Neural crest cell (in vitro differentiated cells): ENCODE data around the gene CLDN14. TPM values are rescaled to one million over a fixed set of nuclear protein-coding genes. Genes with fewer than 3 reads are reported as not detected.

Experiments
- DNase-seq: peaks from one replicate; pipeline ENCODE4 v3.0.0; 2021; ENCODE audit warnings: low read depth, mixed read lengths, low spot score
- H3K27ac Mint-ChIP-seq: one replicate; pipeline ENCODE4 v1.8.0; 2021; ENCODE audit warnings: mild to moderate bottlenecking, mixed read lengths; ENCODE audit not compliant: unreplicated experiment
- H3K27me3 Mint-ChIP-seq: 2 replicates; pipeline ENCODE4 v1.8.0; 2021; ENCODE audit warnings: low read depth, mild to moderate bottlenecking, mixed read lengths
- H3K36me3 Mint-ChIP-seq: 2 replicates; pipeline ENCODE4 v1.8.0; 2021; ENCODE audit warnings: low read depth, mild to moderate bottlenecking, mixed read lengths
- H3K4me1 Mint-ChIP-seq: 2 replicates; pipeline ENCODE4 v1.8.0; 2021; ENCODE audit warnings: mixed read lengths
- H3K4me3 Mint-ChIP-seq: one replicate; pipeline ENCODE4 v1.8.0; 2021; ENCODE audit warnings: mild to moderate bottlenecking, mixed read lengths
- H3K9me3 Mint-ChIP-seq: 2 replicates; pipeline ENCODE4 v1.8.0; 2021; ENCODE audit warnings: mixed read lengths
- CTCF ChIP-seq: fragments of 200-600 bp; sonication (generic); conservative IDR thresholded peaks from 2 replicates; pipeline ENCODE4 v1.5.0; 2021; ENCODE audit warnings: antibody characterized with exemption, mild to moderate bottlenecking
- total RNA-seq: library from RNA; stranded (reverse); gene quantifications from 2 replicates; pipeline ENCODE4 v1.2.1, GENCODE V29; 2021

Gene CLDN14
- total RNA-seq, 1 donor from 2014 or later = not detected

- no peak for TF ChIP-seq CTCF
- DNase-seq = no peak
- no peak overlapping the region for H3K27ac Mint-ChIP-seq
- H3K36me3 Mint-ChIP-seq = no peaks in the 10 kb centered on the region
- peaks cover 6% of the 10 kb centered on the region for H3K4me1 Mint-ChIP-seq
- H3K4me3 Mint-ChIP-seq = no peak overlapping the region
- H3K9me3 Mint-ChIP-seq = no peaks in the 10 kb centered on the region
- no peaks in the 10 kb centered on the region for H3K27me3 Mint-ChIP-seq
These were observed 25.2 kb downstream of the CLDN14 start for GRCh38 chr21:36454706-36455105.

DNA sequence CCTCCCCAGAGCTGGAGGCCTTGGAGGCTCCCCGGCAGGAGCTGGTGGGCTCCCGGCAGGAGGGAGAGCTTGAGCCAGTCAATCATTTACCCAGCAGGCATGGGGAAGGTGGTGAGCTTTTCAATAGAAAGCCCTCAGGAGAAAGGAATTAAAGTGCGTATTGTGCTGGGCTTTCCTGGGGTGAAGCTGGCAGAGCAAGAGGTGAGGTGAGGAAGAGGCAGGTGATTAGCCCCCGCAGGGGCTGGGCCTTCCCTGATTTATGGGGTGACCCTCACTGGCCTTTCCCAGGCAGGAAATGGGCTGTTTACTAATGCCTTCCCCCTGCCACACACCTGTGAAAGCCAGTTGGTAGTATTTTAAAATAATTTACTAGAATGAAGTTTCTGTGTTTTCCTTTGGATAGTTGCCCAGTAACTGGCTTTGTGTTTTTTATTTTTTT is 25.8 kb downstream of the CLDN14 start:
- no peak for DNase-seq
- Mint-ChIP-seq H3K36me3 (no peaks in the 10 kb centered on the region), H3K4me1 (peaks cover 6% of the 10 kb centered on the region), H3K4me3 (no peak overlapping the region), H3K27ac (no peak overlapping the region), H3K27me3 (no peaks in the 10 kb centered on the region), H3K9me3 (no peaks in the 10 kb centered on the region)
- TF ChIP-seq CTCF = no peak

- Mint-ChIP-seq H3K4me3 (no peak overlapping the region), H3K4me1 (peaks cover 6% of the 10 kb centered on the region), H3K36me3 (no peaks in the 10 kb centered on the region), H3K27me3 (no peaks in the 10 kb centered on the region), H3K9me3 (no peaks in the 10 kb centered on the region), H3K27ac (no peak overlapping the region)
- no peak for DNase-seq
- no peak for TF ChIP-seq CTCF
These were observed 27.6 kb downstream of the CLDN14 start for GRCh38 chr21:36452281-36452825.

GRCh38 chr21:36451506-36451905 is 28.4 kb downstream of the CLDN14 start:
- DNase-seq = no peak
- Mint-ChIP-seq H3K4me1 (peaks cover 6% of the 10 kb centered on the region), H3K27me3 (no peaks in the 10 kb centered on the region), H3K36me3 (no peaks in the 10 kb centered on the region), H3K9me3 (no peaks in the 10 kb centered on the region), H3K27ac (no peak overlapping the region), H3K4me3 (no peak overlapping the region)
- TF ChIP-seq CTCF = no peak

DNA sequence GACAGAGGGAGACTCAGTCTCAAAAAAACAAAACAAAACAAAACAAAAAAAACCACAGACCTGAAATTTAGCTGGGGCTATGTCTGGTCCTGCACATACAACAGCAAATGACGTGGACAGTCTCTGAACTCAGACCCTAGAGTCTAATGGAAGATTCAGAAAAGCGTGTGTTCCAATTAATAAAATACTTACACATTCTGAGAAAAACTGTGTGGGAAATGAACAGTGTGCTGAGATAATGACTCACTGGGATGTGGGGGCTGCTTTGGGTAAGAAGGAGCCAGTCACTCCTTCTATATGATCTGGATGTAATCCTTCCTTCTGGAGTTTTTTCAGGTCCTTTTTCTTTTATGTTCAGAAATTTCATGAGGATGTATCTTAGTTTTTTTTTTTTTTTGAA is 29.4 kb downstream of the CLDN14 start:
- H3K36me3 Mint-ChIP-seq = no peaks in the 10 kb centered on the region
- no peaks in the 10 kb centered on the region for H3K9me3 Mint-ChIP-seq

More for the DNA sequence above, 29.4 kb downstream of the CLDN14 start:
- TF ChIP-seq CTCF = no peak
- no peak for DNase-seq
- H3K27ac Mint-ChIP-seq = no peak overlapping the region
- no peak overlapping the region for H3K4me3 Mint-ChIP-seq
- H3K4me1 Mint-ChIP-seq = peaks cover 6% of the 10 kb centered on the region
- no peaks in the 10 kb centered on the region for H3K27me3 Mint-ChIP-seq
